ENCODE data around the gene C1QTNF6. TPM values are rescaled to one million over a fixed set of nuclear protein-coding genes. Genes with fewer than 3 reads are reported as not detected.

C1QTNF6 gene
- polyA plus RNA-seq, 2 donors = 1.3 to 4.9 TPM

DNA sequence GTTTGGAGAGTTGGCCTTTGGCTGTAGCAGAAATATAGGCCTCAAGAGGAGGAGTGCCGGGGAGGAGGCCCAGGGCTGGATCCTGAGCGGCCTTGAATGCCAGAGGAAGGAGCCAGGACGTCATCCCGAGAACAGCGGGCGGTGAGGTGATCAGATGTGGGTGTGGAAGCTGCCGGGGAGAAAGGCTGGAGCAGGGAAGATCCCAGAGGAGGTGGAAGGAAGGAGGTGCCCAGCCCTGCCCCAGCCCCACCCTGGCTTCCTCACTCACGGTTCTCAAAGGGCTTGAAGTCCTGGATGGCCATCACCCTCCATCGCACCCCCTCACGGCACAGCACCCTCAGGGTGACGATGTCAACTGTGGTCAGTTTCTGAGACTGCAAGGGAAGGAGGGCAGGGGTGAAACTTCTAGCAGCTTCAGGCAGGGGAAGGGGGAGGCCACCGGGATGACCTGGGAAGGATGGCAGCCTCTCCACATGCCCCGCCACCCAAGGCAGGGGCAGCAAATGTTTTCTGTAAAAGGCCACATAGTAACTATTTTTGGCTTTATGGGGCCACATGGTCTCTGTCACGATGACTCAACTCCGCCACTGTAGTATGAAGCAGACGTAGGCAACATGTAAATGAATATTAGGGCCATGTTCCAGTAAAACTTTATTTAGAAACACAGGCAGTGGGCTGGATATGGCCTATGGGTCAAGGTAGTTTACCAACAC, 49.0 kb downstream of the C1QTNF6 start:
- Histone ChIP-seq H3K4me3 (ENCODE audit: low read depth in 1 of 2, low read length in 2 of 2) (no peak overlapping the region), H3K9me3 (ENCODE audit: control insufficient read depth in 2 of 2, insufficient read depth in 1 of 2, low read depth in 1 of 2, low read length in 1 of 2) (peaks cover 0 to 2% of the 10 kb centered on the region in 2 donors), H3K36me3 (ENCODE audit: control insufficient read depth in 2 of 2, insufficient read depth in 2 of 2, low read length in 1 of 2) (no peaks in the 10 kb centered on the region), H3K27ac (ENCODE audit: low read depth in 2 of 2, low read length in 1 of 2) (no peak overlapping the region), H3K27me3 (ENCODE audit: control insufficient read depth in 1 of 2, insufficient read depth in 2 of 2, low read length in 2 of 2) (no peaks in the 10 kb centered on the region), H3K4me1 (ENCODE audit: control insufficient read depth in 2 of 2, insufficient read depth in 2 of 2, low read length in 1 of 2) (peaks cover 3 to 6% of the 10 kb centered on the region in 2 donors)
- WGBS, 2 donors = 52 to 54% methylated on average over 16 of the region's 16 CpGs

DNA sequence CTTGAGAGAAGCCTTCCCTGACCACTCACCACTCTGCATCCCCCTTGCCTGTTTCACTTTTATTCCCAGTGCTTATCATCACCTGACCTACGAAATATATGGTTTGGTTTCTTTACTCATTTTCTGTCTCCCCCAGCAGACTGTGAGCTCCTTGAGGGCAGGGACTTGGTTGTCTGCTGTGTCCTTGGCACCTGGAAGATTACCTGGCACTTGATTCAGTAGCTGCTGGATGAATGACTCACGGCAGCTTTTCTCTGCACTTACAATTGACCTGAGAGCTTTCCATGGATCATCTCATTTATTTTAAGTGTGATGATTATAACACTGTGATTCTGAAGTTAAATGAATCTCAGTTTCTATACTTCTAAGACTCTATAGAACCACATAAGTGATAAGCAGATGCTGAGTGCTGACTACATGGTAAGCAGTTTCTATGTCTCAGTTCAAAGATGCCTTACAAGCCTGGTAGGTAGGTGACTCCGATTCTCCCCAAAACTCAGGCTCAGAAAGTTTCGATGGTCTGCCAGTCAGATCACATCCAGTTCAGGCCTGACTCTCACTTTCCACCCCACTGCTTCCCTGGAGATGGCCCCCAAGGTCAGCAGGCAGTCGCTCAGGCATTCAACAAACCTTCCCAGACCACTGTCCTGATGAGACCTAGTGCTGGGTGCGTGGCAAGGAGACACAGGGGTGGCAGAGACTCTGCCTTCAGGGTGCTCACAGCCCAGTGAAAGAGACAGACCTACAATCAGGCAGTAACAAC, 50.0 kb downstream of the C1QTNF6 start:
- WGBS, 2 donors = 69 to 74% methylated on average over 6 of the region's 6 CpGs
- H3K4me3 ChIP-seq (ENCODE audit: low read depth in 1 of 2, low read length in 2 of 2) = no peak overlapping the region
- no peak overlapping the region for H3K27ac ChIP-seq (ENCODE audit: low read depth in 2 of 2, low read length in 1 of 2)
- peaks cover 0 to 2% of the 10 kb centered on the region in 2 donors for H3K9me3 ChIP-seq (ENCODE audit: control insufficient read depth in 2 of 2, insufficient read depth in 1 of 2, low read depth in 1 of 2, low read length in 1 of 2)
- H3K4me1 ChIP-seq (ENCODE audit: control insufficient read depth in 2 of 2, insufficient read depth in 2 of 2, low read length in 1 of 2) = peaks cover 0 to 6% of the 10 kb centered on the region in 2 donors
- no peaks in the 10 kb centered on the region for H3K27me3 ChIP-seq (ENCODE audit: control insufficient read depth in 1 of 2, insufficient read depth in 2 of 2, low read length in 2 of 2)
- no peaks in the 10 kb centered on the region for H3K36me3 ChIP-seq (ENCODE audit: control insufficient read depth in 2 of 2, insufficient read depth in 2 of 2, low read length in 1 of 2)

DNA sequence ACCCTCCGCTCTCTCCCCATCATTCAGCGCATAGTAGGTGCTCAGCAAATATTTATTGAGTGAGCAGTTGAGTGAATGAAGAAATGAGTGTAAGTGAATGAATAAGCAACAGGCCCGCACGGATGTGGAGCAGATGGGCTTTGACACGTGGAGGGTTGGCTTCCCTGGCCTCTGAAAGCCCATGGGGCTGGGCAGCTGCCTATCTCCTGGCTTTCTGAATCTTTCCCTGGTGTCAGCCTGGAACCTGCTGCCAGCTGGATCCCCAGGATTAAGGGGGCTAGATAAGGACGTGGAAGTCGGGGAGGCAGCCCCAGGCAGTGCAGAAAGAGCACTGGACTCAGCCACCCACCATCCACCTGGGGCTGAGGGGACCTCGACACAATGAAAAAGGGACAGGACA, 50.9 kb downstream of the C1QTNF6 start:
- Histone ChIP-seq H3K27me3 (ENCODE audit: control insufficient read depth in 1 of 2, insufficient read depth in 2 of 2, low read length in 2 of 2) (no peaks in the 10 kb centered on the region), H3K4me3 (ENCODE audit: low read depth in 1 of 2, low read length in 2 of 2) (no peak overlapping the region)
- WGBS, 2 donors = 80 to 81% methylated on average over 8 of the region's 8 CpGs

GRCh38 chr22:37135023-37135422, 53.0 kb downstream of the C1QTNF6 start:
- Histone ChIP-seq H3K27me3 (ENCODE audit: control insufficient read depth in 1 of 2, insufficient read depth in 2 of 2, low read length in 2 of 2) (no peaks in the 10 kb centered on the region), H3K4me1 (ENCODE audit: control insufficient read depth in 2 of 2, insufficient read depth in 2 of 2, low read length in 1 of 2) (peaks cover 0 to 14% of the 10 kb centered on the region in 2 donors), H3K36me3 (ENCODE audit: control insufficient read depth in 2 of 2, insufficient read depth in 2 of 2, low read length in 1 of 2) (no peaks in the 10 kb centered on the region), H3K4me3 (ENCODE audit: low read depth in 1 of 2, low read length in 2 of 2) (no peak overlapping the region), H3K9me3 (ENCODE audit: control insufficient read depth in 2 of 2, insufficient read depth in 1 of 2, low read depth in 1 of 2, low read length in 1 of 2) (peaks cover 0 to 2% of the 10 kb centered on the region in 2 donors), H3K27ac (ENCODE audit: low read depth in 2 of 2, low read length in 1 of 2) (no peak overlapping the region)
- 78 to 84% methylated on average over 12 of the region's 12 CpGs for WGBS, 2 donors

More for the DNA sequence above, 50.9 kb downstream of the C1QTNF6 start:
- H3K27ac ChIP-seq (ENCODE audit: low read depth in 2 of 2, low read length in 1 of 2) = no peak overlapping the region
- H3K36me3 ChIP-seq (ENCODE audit: control insufficient read depth in 2 of 2, insufficient read depth in 2 of 2, low read length in 1 of 2) = no peaks in the 10 kb centered on the region
- H3K9me3 ChIP-seq (ENCODE audit: control insufficient read depth in 2 of 2, insufficient read depth in 1 of 2, low read depth in 1 of 2, low read length in 1 of 2) = peaks cover 0 to 2% of the 10 kb centered on the region in 2 donors
- H3K4me1 ChIP-seq (ENCODE audit: control insufficient read depth in 2 of 2, insufficient read depth in 2 of 2, low read length in 1 of 2) = peaks cover 0 to 8% of the 10 kb centered on the region in 2 donors

GRCh38 chr22:37133304-37134018, 54.6 kb downstream of the C1QTNF6 start:
- H3K36me3 ChIP-seq (ENCODE audit: control insufficient read depth in 2 of 2, insufficient read depth in 2 of 2, low read length in 1 of 2) = no peaks in the 10 kb centered on the region
- H3K4me3 ChIP-seq (ENCODE audit: low read depth in 1 of 2, low read length in 2 of 2) = no peak overlapping the region
- H3K4me1 ChIP-seq (ENCODE audit: control insufficient read depth in 2 of 2, insufficient read depth in 2 of 2, low read length in 1 of 2) = peaks cover 0 to 12% of the 10 kb centered on the region in 2 donors
- WGBS, 2 donors = 64 to 66% methylated on average over 14 to 16 of the region's 16 CpGs
- H3K27ac ChIP-seq (ENCODE audit: low read depth in 2 of 2, low read length in 1 of 2) = no peak overlapping the region
- H3K27me3 ChIP-seq (ENCODE audit: control insufficient read depth in 1 of 2, insufficient read depth in 2 of 2, low read length in 2 of 2) = no peaks in the 10 kb centered on the region
- H3K9me3 ChIP-seq (ENCODE audit: control insufficient read depth in 2 of 2, insufficient read depth in 1 of 2, low read depth in 1 of 2, low read length in 1 of 2) = peaks cover 0 to 2% of the 10 kb centered on the region in 2 donors

DNA sequence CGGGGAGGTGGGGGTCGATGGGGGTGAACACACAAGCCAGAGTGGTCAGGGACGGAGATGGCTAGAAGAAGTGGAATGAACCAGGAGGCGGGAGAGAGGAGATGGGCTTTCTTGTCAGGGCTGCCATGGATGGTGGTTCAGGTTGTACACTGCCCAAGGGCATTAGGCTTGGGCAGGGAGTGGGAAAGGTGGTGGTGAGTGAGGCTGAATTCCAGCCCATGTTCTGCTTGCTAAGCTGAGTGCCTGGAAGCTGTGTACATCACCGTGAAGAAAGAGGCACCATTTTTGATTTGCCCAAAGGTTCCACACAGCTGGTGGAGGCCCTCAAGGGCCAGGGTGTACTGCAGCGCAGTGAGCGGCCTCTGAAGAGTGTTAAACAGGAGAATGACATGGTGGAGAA, 55.3 kb downstream of the C1QTNF6 start:
- no peaks in the 10 kb centered on the region for H3K27me3 ChIP-seq (ENCODE audit: control insufficient read depth in 1 of 2, insufficient read depth in 2 of 2, low read length in 2 of 2)
- no peak overlapping the region for H3K4me3 ChIP-seq (ENCODE audit: low read depth in 1 of 2, low read length in 2 of 2)
- H3K36me3 ChIP-seq (ENCODE audit: control insufficient read depth in 2 of 2, insufficient read depth in 2 of 2, low read length in 1 of 2) = no peaks in the 10 kb centered on the region
- H3K27ac ChIP-seq (ENCODE audit: low read depth in 2 of 2, low read length in 1 of 2) = no peak overlapping the region
- H3K9me3 ChIP-seq (ENCODE audit: control insufficient read depth in 2 of 2, insufficient read depth in 1 of 2, low read depth in 1 of 2, low read length in 1 of 2) = peaks cover 0 to 2% of the 10 kb centered on the region in 2 donors
- H3K4me1 ChIP-seq (ENCODE audit: control insufficient read depth in 2 of 2, insufficient read depth in 2 of 2, low read length in 1 of 2) = peaks cover 0 to 10% of the 10 kb centered on the region in 2 donors
- WGBS, 2 donors = 89 to 91% methylated on average over 7 of the region's 7 CpGs

Other genes starting within 250 kb of the C1QTNF6 start
- gene TST, start 168.8 kb downstream of the C1QTNF6 start, polyA plus RNA-seq = 100 to 1,000 TPM; 108 to 140 TPM
- gene MPST, start 168.5 kb downstream of the C1QTNF6 start, polyA plus RNA-seq = 100 to 1,000 TPM; 104 to 147 TPM
- gene KCTD17, start 136.5 kb downstream of the C1QTNF6 start, polyA plus RNA-seq = 1 to 10 TPM; 6.7 to 7.4 TPM
- under 1 TPM; 0.04 to 0.05 TPM for gene TMPRSS6, start 78.5 kb downstream of the C1QTNF6 start, polyA plus RNA-seq
- gene IL2RB, start 38.3 kb downstream of the C1QTNF6 start, polyA plus RNA-seq = 1 to 10 TPM in 1 of 2 donors, under 1 TPM in 1; 0.65 to 1.2 TPM
- under 1 TPM in 1 of 2 donors, not detected in 1; 0.02 TPM for gene SSTR3, start 24.2 kb upstream of the C1QTNF6 start, polyA plus RNA-seq
- 1 to 10 TPM; 7.2 to 9.4 TPM for gene RAC2, start 56.0 kb upstream of the C1QTNF6 start, polyA plus RNA-seq
- gene CYTH4, start 94.3 kb upstream of the C1QTNF6 start, polyA plus RNA-seq = 1 to 10 TPM; 1.4 to 4.1 TPM
- gene ELFN2, start 239.2 kb upstream of the C1QTNF6 start, polyA plus RNA-seq = under 1 TPM; 0.01 to 0.02 TPM